Keratinocyte (primary cell): Measurements from ENCODE around the gene SYMPK. TPM values are rescaled to one million over a fixed set of nuclear protein-coding genes. Genes with fewer than 3 reads are reported as not detected.

Experiments
- DNase-seq: peaks from one replicate; pipeline ENCODE4 v3.0.0-alpha.2; 2011; ENCODE audit warnings: low read depth, missing footprints, low spot score
- FAIRE-seq: peaks from 2 replicates; lab custom pipeline; 2011; peaks lifted over from hg19 to GRCh38; lab: Jason Lieb, UNC
- H2AFZ ChIP-seq: 2 replicates; pipeline ENCODE4 v1.6.0; 2012; ENCODE audit warnings: low read length, control low read depth, inconsistent platforms; ENCODE audit not compliant: control insufficient read depth
- H3K27ac ChIP-seq: 2 replicates; pipeline ENCODE4 v1.5.1; 2011; ENCODE audit warnings: low read length; ENCODE audit not compliant: control insufficient read depth, insufficient read depth
- H3K27me3 ChIP-seq: 3 replicates; pipeline ENCODE4 v1.6.0; 2011; ENCODE audit warnings: low read length; ENCODE audit not compliant: control insufficient read depth, insufficient read depth; ENCODE audit errors: extremely low read depth
- H3K36me3 ChIP-seq, 2 experiments: 2 replicates in 1 of 2; 3 replicates in 1 of 2; pipeline ENCODE4 v1.5.1; 2011; ENCODE audit warnings: low read length in 2 of 2, mild to moderate bottlenecking in 1 of 2; ENCODE audit not compliant: control insufficient read depth in 2 of 2, insufficient read depth in 2 of 2; ENCODE audit errors: extremely low read depth in 1 of 2
- H3K4me1 ChIP-seq: 3 replicates; pipeline ENCODE4 v1.5.1; 2011; ENCODE audit warnings: low read length; ENCODE audit not compliant: control insufficient read depth, insufficient read depth; ENCODE audit errors: extremely low read depth
- H3K4me2 ChIP-seq: 3 replicates; pipeline ENCODE4 v1.6.0; 2011; ENCODE audit warnings: low read depth, low read length; ENCODE audit not compliant: control insufficient read depth, insufficient read depth; ENCODE audit errors: extremely low read depth
- H3K4me3 ChIP-seq, 3 experiments: fragments of 200-600 bp in 1 of 3; sonication (generic) in 1 of 3; 2 replicates in 2 of 3; 3 replicates in 1 of 3; pipeline ENCODE4 v1.5.1; 2011 to 2016; ENCODE audit warnings: low read length in 3 of 3, mild to moderate bottlenecking in 3 of 3, control low read depth in 2 of 3, inconsistent platforms in 1 of 3, low read depth in 1 of 3, mixed read lengths in 1 of 3, mixed run types in 1 of 3, moderate library complexity in 1 of 3; ENCODE audit not compliant: control insufficient read depth in 2 of 3, insufficient read depth in 2 of 3; ENCODE audit errors: extremely low read depth in 1 of 3
- H3K79me2 ChIP-seq: 2 replicates; pipeline ENCODE4 v1.6.0; 2012; ENCODE audit warnings: low read length; ENCODE audit not compliant: control insufficient read depth, insufficient read depth
- H3K9ac ChIP-seq: 3 replicates; pipeline ENCODE4 v1.6.0; 2011; ENCODE audit warnings: low read length; ENCODE audit not compliant: control insufficient read depth, insufficient read depth; ENCODE audit errors: extremely low read depth
- H3K9me1 ChIP-seq: 3 replicates; pipeline ENCODE4 v1.6.0; 2011; ENCODE audit warnings: low read length; ENCODE audit not compliant: control insufficient read depth, insufficient read depth; ENCODE audit errors: extremely low read depth
- H3K9me3 ChIP-seq: 2 replicates; pipeline ENCODE4 v1.5.1; 2012; ENCODE audit warnings: low read depth, low read length; ENCODE audit not compliant: control insufficient read depth
- H4K20me1 ChIP-seq: 3 replicates; pipeline ENCODE4 v1.6.0; 2011; ENCODE audit warnings: low read length; ENCODE audit not compliant: control insufficient read depth, insufficient read depth; ENCODE audit errors: extremely low read depth
- CTCF ChIP-seq, 3 experiments: IDR thresholded peaks in 1 of 3; conservative IDR thresholded peaks in 1 of 3; optimal IDR thresholded peaks in 1 of 3; 2 replicates in 2 of 3; 3 replicates in 1 of 3; pipeline versions ENCODE3 to v1.5.1; 2011; ENCODE audit warnings: low read length in 3 of 3, mild to moderate bottlenecking in 3 of 3, moderate library complexity in 2 of 3, control low read depth in 1 of 3, inconsistent platforms in 1 of 3; ENCODE audit not compliant: insufficient read depth in 2 of 3; ENCODE audit errors: extremely low read depth in 1 of 3
- EZH2 ChIP-seq: IDR thresholded peaks from one replicate; pipeline ENCODE4 v1.6.1; 2012; ENCODE audit warnings: inconsistent platforms, mild to moderate bottlenecking, low read length, moderate library complexity
- dilution Hi-C: fragments of 300-500 bp; cut with MboI; formaldehyde crosslinking; loops from one replicate; pipeline ENCODE4 v1.7.0; 2020; ENCODE audit warnings: low sequenced_read_pairs; ENCODE audit not compliant: extremely low pct_ligation_motif_present
- polyA plus RNA-seq, 5 experiments: library from polyadenylated mRNA; depleted of rRNA in 3 of 5; stranded (reverse) in 3 of 5; stranded (forward) in 1 of 5; unstranded in 1 of 5; fragments of >200 nt; gene quantifications; 1 replicate in 1 of 5; 2 replicates in 3 of 5; 3 replicates in 1 of 5; pipeline versions ENCODE4 v1.2.1 to v1.2.3, GENCODE V29; 2011 to 2012; ENCODE audit warnings: missing spikeins in 2 of 5, low read depth in 1 of 5, low replicate concordance in 1 of 5

SYMPK gene
- polyA plus RNA-seq, 1 donor (not counting 4 experiments of a cell fraction or from before 2014, with no cell fraction given): 56.0 TPM

- H3K9me3 ChIP-seq: no peaks in the 10 kb centered on the region
- no peak overlapping the region for H2AFZ ChIP-seq
- no peak for TF ChIP-seq EZH2
- TF ChIP-seq CTCF (optimal IDR thresholded peaks at IDR 0.05 in 1 of 3, IDR thresholded peaks at IDR 0.05 in 1 of 3, conservative IDR thresholded peaks at IDR 0.05 in 1 of 3; ENCODE audit: extremely low read depth in 1 of 3, insufficient read depth in 2 of 3, low read length in 3 of 3): no peak
- peaks cover 6% of the 10 kb centered on the region for H3K4me1 ChIP-seq
- peaks cover 6 to 7% of the 10 kb centered on the region in 2 experiments for H3K36me3 ChIP-seq
- peaks cover 2% of the 10 kb centered on the region for H3K79me2 ChIP-seq
- H3K9ac ChIP-seq: peak overlapping the region; percentile 37
- dilution Hi-C loops: no loop called here
- no peak for FAIRE-seq
- peak overlapping the region; percentile 49 to 90 (median 81) for H3K4me3 ChIP-seq
- DNase-seq: no peak
- no peak overlapping the region for H3K27ac ChIP-seq
- no peaks in the 10 kb centered on the region for H4K20me1 ChIP-seq
- H3K4me2 ChIP-seq: peak overlapping the region; percentile 74
- H3K27me3 ChIP-seq: no peaks in the 10 kb centered on the region
- H3K9me1 ChIP-seq: no peaks in the 10 kb centered on the region
Observed at GRCh38 chr19:45900738-45901431, 37.9 kb upstream of the SYMPK start.

- H3K9ac ChIP-seq: no peak overlapping the region
- H3K4me3 ChIP-seq: no peak overlapping the region
- peaks cover 2% of the 10 kb centered on the region for H3K79me2 ChIP-seq
- H2AFZ ChIP-seq: no peak overlapping the region
- no peaks in the 10 kb centered on the region for H3K27me3 ChIP-seq
- TF ChIP-seq EZH2: no peak
- TF ChIP-seq CTCF (optimal IDR thresholded peaks at IDR 0.05 in 1 of 3, IDR thresholded peaks at IDR 0.05 in 1 of 3, conservative IDR thresholded peaks at IDR 0.05 in 1 of 3; ENCODE audit: extremely low read depth in 1 of 3, insufficient read depth in 2 of 3, low read length in 3 of 3): no peak
- H3K9me1 ChIP-seq: no peaks in the 10 kb centered on the region
- H3K9me3 ChIP-seq: no peaks in the 10 kb centered on the region
- H3K27ac ChIP-seq: no peak overlapping the region
- dilution Hi-C loops: no loop called here
- H3K36me3 ChIP-seq: peaks cover 7 to 8% of the 10 kb centered on the region in 2 experiments
- peaks cover 6% of the 10 kb centered on the region for H3K4me1 ChIP-seq
- no peaks in the 10 kb centered on the region for H4K20me1 ChIP-seq
- FAIRE-seq: no peak
- H3K4me2 ChIP-seq: no peak overlapping the region
- no peak for DNase-seq
Observed at GRCh38 chr19:45899919-45900589, 37.1 kb upstream of the SYMPK start.
